ENCODE results near the gene MAP9. TPM values are rescaled to one million over a fixed set of nuclear protein-coding genes. Genes with fewer than 3 reads are reported as not detected.

The MAP9 gene
- total and polyA plus RNA-seq, 2 donors (not counting 3 experiments of a cell fraction or from before 2014, with no cell fraction given), result 0.17 to 1.3 TPM

- FAIRE-seq (no peak), DNase-seq (ENCODE audit: low read depth, low spot score) (no peak)
- Histone ChIP-seq H3K4me2 (ENCODE audit: insufficient read depth, low read length) (no peak overlapping the region), H3K4me3 (replicated peaks in 1 of 3; ENCODE audit: insufficient read depth in 1 of 3, low read depth in 1 of 3, low read length in 3 of 3) (no peak overlapping the region), H3K79me2 (ENCODE audit: control insufficient read depth, insufficient read depth, low read length) (no peaks in the 10 kb centered on the region), H3K36me3 (ENCODE audit: control insufficient read depth in 2 of 2, extremely low read depth in 1 of 2, insufficient read depth in 2 of 2, low read length in 2 of 2) (no peaks in the 10 kb centered on the region), H3K27me3 (ENCODE audit: control insufficient read depth in 2 of 2, insufficient read depth in 2 of 2, low read length in 2 of 2) (no peaks in the 10 kb centered on the region), H3K4me1 (ENCODE audit: control insufficient read depth, extremely low read depth, insufficient read depth, low read length) (no peaks in the 10 kb centered on the region), H4K20me1 (replicated peaks; ENCODE audit: control insufficient read depth, extremely low read depth, insufficient read depth, low read length) (no peaks in the 10 kb centered on the region), H3K27ac (ENCODE audit: insufficient read depth, low read depth, low read length) (no peak overlapping the region), H3K9me1 (replicated peaks; ENCODE audit: control insufficient read depth, extremely low read depth, insufficient read depth, low read length) (no peaks in the 10 kb centered on the region), H2AFZ (ENCODE audit: low read depth, low read length) (no peak overlapping the region), H3K9me3 (replicated peaks; ENCODE audit: control insufficient read depth, insufficient read depth, low read length) (no peaks in the 10 kb centered on the region), H3K9ac (replicated peaks; ENCODE audit: extremely low read depth, insufficient read depth, low read length) (no peak overlapping the region)
- intact Hi-C loops (cut with micrococcal nuclease) (no loop called here), dilution Hi-C loops (cut with MboI; ENCODE audit: extremely low pct_ligation_motif_present, low sequenced_read_pairs) (no loop called here)
- POLR2A ChIA-PET, result no interaction called here
- BruUV-seq (replicated peaks), result no TSS peak
- CTCF ChIA-PET, result interaction anchor here (1.1 kb wide), 1 partner anchor 15 kb away, joined by 4 read pairs; no protein-coding TSS in a partner anchor
- TF ChIP-seq MYC (IDR thresholded peaks at IDR 0.05; ENCODE audit: low read depth, low read length) (no peak), POLR2AphosphoS5 (IDR thresholded peaks at IDR 0.05; ENCODE audit: insufficient read depth, low read depth, low read length) (no peak), CTCF (IDR thresholded peaks at IDR 0.05; ENCODE audit: extremely low read depth in 1 of 2, insufficient read depth in 1 of 2, low read depth in 1 of 2, low read length in 2 of 2) (no peak), POLR2A (IDR thresholded peaks at IDR 0.05; ENCODE audit: low read depth, low read length) (no peak), GATA2 (IDR thresholded peaks at IDR 0.05; ENCODE audit: insufficient read depth, insufficient read length, low read depth, low read length) (no peak), FOS (IDR thresholded peaks at IDR 0.05; ENCODE audit: borderline replicate concordance, insufficient read depth, low read length) (no peak), JUN (IDR thresholded peaks at IDR 0.05; ENCODE audit: borderline replicate concordance, insufficient read depth, insufficient read length, low read depth) (no peak)
- TF ChIP-seq, protein P1, sequence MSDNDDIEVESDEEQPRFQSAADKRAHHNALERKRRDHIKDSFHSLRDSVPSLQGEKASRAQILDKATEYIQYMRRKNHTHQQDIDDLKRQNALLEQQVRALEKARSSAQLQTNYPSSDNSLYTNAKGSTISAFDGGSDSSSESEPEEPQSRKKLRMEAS (IDR thresholded peaks at IDR 0.05; ENCODE audit: insufficient read depth, insufficient read length), result no peak
Measured at GRCh38 chr4:155338196-155338595, 38.6 kb downstream of the MAP9 start.

All from endothelial cell of umbilical vein (primary cell).